Tibial nerve (tissue), 4 donors: Measurements from ENCODE around the gene LDLRAP1. TPM values are rescaled to one million over a fixed set of nuclear protein-coding genes. Genes with fewer than 3 reads are reported as not detected.

Experiments used
- DNase-seq, 2 donors: peaks; one replicate each; pipeline ENCODE4 v3.0.0-alpha.2; 2019; ENCODE audit warnings: low spot score in 2 of 2
- H3K27ac ChIP-seq, 4 donors: fragments of 200-600 bp; sonication (generic) in 3 of 4; one replicate each; pipeline ENCODE4 v1.5.1; 2017 to 2019; ENCODE audit warnings: mild to moderate bottlenecking in 1 of 4
- H3K27me3 ChIP-seq, 2 donors: fragments of 200-600 bp; sonication (generic) in 1 of 2; one replicate each; pipeline versions ENCODE4 v1.5.1 to v1.6.0; 2017 to 2019
- H3K36me3 ChIP-seq, 3 donors: fragments of 200-600 bp; sonication (generic); one replicate each; pipeline ENCODE4 v1.5.1; 2018 to 2019
- H3K4me1 ChIP-seq, 4 donors: fragments of 200-600 bp; sonication (generic) in 3 of 4; one replicate each; pipeline ENCODE4 v1.5.1; 2017 to 2019
- H3K4me3 ChIP-seq, 4 donors: fragments of 200-600 bp; sonication (generic) in 3 of 4; one replicate each; pipeline ENCODE4 v1.5.1; 2017 to 2019; ENCODE audit warnings: mild to moderate bottlenecking in 1 of 4, moderate library complexity in 1 of 4
- H3K9me3 ChIP-seq, 4 donors: fragments of 200-600 bp; sonication (generic) in 3 of 4; one replicate each; pipeline ENCODE4 v1.5.1; 2017 to 2019
- EP300 ChIP-seq, 2 donors: sonication (generic); formaldehyde crosslinking; IDR thresholded peaks; one replicate each; pipeline ENCODE4 v1.6.1; 2017; ENCODE audit warnings: antibody characterized with exemption in 2 of 2, mild to moderate bottlenecking in 1 of 2
- POLR2A ChIP-seq, 2 donors: fragments of 450-650 bp; IDR thresholded peaks; one replicate each; pipeline ENCODE4 v1.6.1; 2017; ENCODE audit warnings: antibody characterized with exemption in 2 of 2, mild to moderate bottlenecking in 2 of 2, moderate library complexity in 2 of 2
- WGBS, 2 donors: methylation state at CpG; one replicate each; pipeline ENCODE4 v1.1.5; 2018; 5-methylcytosine and 5-hydroxymethylcytosine counted together
- total RNA-seq, 4 donors: library from RNA; depleted of rRNA; stranded (reverse); fragments of >200 nt; gene quantifications; one replicate each; pipeline ENCODE4 v1.1.0, GENCODE V29; 2016
- TF ChIP-seq, protein P1 (sequence below), 5 experiments: fragments of 200-600 bp in 3 of 5; fragments of 450-650 bp in 2 of 5; sonication (generic) in 3 of 5; IDR thresholded peaks; one replicate each; pipeline ENCODE4 v1.5.1; 2016 to 2019; ENCODE audit warnings: antibody characterized with exemption in 5 of 5, mild to moderate bottlenecking in 3 of 5, moderate library complexity in 2 of 5

Gene LDLRAP1
- total RNA-seq, 4 donors from 2014 or later, result 10.9 to 28.5 (median 14.7) TPM

DNA sequence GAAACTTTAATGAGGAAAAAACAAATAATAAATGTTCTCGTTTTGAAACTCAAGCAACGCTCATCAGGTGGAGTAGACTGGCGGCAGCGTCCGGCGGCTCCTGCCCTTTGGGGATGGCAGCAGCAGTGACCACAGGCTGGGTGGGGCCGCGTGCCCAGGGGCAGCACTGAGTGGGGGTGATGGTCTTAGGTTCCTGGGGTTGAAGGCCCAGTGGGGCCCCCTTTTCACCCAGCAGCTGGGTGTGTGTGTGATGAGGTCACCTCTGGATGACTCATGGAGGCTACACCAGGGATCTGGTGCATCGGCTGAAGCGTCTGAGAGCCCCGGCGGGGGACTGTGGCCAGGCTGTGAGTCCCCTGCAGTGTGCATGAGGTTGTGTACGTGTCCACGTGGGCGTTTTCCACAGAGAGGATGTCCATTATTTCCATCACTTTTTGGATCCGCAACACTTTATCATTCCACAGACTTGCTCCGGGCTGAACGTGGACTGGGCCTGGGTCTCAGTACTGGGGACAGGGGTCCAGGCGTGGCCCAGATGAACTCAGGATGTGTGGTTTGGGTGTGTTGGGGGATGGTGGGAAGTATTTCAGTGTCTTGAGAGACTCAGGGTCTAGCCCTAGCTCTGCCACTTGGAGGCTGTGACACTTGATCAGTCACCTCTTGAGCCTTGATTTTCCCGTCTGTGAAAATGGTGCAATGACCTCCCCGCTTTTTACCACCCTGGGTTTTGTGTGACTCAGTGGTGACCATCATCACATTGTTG lies 25.6 kb downstream of the LDLRAP1 start:
- H3K4me3 ChIP-seq, result no peak overlapping the region
- H3K4me1 ChIP-seq, result peaks cover 0 to 64% (median 28%) of the 10 kb centered on the region in 4 donors
- DNase-seq, result peak in 1 of 2 donors; percentile 32
- WGBS, 2 donors, result 59 to 78% methylated on average over 15 to 21 of the region's 21 CpGs
- H3K9me3 ChIP-seq, result no peaks in the 10 kb centered on the region
- peak overlapping the region; percentile 63 to 91 (median 76) for H3K27ac ChIP-seq
- no peaks in the 10 kb centered on the region for H3K27me3 ChIP-seq
- H3K36me3 ChIP-seq, result peaks cover 0 to 8% (median 0%) of the 10 kb centered on the region in 3 donors
- TF ChIP-seq, protein P1, sequence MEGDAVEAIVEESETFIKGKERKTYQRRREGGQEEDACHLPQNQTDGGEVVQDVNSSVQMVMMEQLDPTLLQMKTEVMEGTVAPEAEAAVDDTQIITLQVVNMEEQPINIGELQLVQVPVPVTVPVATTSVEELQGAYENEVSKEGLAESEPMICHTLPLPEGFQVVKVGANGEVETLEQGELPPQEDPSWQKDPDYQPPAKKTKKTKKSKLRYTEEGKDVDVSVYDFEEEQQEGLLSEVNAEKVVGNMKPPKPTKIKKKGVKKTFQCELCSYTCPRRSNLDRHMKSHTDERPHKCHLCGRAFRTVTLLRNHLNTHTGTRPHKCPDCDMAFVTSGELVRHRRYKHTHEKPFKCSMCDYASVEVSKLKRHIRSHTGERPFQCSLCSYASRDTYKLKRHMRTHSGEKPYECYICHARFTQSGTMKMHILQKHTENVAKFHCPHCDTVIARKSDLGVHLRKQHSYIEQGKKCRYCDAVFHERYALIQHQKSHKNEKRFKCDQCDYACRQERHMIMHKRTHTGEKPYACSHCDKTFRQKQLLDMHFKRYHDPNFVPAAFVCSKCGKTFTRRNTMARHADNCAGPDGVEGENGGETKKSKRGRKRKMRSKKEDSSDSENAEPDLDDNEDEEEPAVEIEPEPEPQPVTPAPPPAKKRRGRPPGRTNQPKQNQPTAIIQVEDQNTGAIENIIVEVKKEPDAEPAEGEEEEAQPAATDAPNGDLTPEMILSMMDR (IDR thresholded peaks at IDR 0.05), result no peak
- peak in 1 of 2 donors; percentile 6 for TF ChIP-seq EP300 (IDR thresholded peaks at IDR 0.05)

DNA sequence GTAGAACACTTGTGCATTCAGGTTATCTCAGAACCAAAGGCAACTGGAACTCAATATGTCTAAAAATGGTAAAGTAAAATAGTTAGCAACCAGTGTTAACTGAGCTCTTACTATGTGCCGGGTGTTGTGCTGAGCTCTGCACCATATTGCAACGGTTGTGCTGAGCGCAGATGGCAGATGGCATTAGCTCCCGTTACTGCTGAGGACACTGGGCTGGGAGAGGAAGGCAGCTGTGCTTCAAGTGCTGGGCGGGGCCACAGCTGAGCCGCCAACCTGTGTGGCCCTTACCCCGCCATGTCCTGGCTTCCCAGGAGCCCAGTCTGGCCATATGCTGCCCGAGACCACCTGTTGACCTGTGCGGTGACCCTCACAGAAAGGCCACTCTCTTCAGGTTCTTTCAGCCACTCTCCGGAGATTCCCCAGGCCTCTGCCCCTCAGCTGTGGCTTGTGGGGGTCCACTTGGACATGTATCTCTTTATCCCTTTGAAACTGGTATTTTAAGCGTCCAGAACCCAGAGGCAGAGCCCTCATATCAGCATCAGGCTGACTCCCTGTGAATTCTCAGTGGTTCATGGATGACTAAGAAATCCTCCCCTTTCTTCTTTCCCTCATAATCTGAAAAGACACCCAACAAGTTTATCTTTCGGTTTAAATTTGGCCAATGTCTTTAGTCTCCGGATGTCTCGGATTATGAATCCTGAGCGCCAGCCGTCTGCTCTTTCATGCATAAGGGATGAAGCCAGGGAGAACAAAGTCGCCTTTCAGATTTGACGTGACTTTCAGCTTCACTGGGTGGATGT lies 26.4 kb downstream of the LDLRAP1 start:
- peak overlapping the region in 2 of 4 donors; percentile 80 to 91 for H3K27ac ChIP-seq
- no peak for DNase-seq
- peaks cover 0 to 58% (median 28%) of the 10 kb centered on the region in 4 donors for H3K4me1 ChIP-seq
- H3K4me3 ChIP-seq, result no peak overlapping the region
- no peaks in the 10 kb centered on the region for H3K27me3 ChIP-seq
- 71 to 73% methylated on average over 18 of the region's 18 CpGs for WGBS, 2 donors
- H3K36me3 ChIP-seq, result peaks cover 0 to 4% (median 0%) of the 10 kb centered on the region in 3 donors
- H3K9me3 ChIP-seq, result no peaks in the 10 kb centered on the region
- TF ChIP-seq POLR2A (IDR thresholded peaks at IDR 0.05) (no peak), EP300 (IDR thresholded peaks at IDR 0.05) (no peak)
- TF ChIP-seq, protein P1 (IDR thresholded peaks at IDR 0.05), result no peak

DNA sequence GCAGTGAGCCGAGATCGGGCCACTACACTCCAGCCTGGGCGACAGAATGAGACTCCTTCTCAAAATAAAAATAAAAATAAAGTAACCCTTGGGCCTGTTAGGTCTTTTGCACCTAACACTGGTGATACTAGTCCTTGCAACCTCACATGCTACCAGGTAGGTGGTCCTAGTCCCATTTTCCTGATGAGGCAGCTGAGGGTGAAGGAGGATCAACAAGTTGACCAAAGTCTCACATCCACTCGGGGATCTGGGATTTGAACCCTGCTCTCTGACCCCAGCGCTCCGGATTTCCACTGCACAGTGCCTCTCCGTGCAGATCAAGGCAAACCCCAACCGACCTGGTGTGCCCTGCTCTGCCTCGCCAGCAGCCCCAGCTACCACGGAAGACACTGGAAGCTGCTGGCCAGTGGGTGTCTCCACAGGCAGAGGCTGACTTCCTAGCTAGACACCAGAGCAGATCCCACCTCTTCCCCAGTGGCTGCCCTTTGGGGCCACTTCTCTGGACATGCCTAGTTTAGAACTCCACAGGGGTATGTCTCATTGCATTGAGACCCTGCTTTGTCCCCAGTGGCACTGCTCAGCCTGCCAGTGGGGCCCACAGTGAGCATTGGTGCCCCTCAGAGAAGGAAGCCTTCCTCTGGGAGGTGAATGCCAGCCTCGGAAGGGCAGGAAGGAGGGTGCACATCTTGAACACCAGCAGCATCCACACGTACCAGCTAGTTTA lies 27.6 kb downstream of the LDLRAP1 start:
- Histone ChIP-seq H3K4me1 (peaks cover 0 to 47% (median 28%) of the 10 kb centered on the region in 4 donors), H3K27me3 (no peaks in the 10 kb centered on the region), H3K4me3 (no peak overlapping the region), H3K9me3 (no peaks in the 10 kb centered on the region), H3K36me3 (no peaks in the 10 kb centered on the region), H3K27ac (no peak overlapping the region)
- no peak for TF ChIP-seq POLR2A (IDR thresholded peaks at IDR 0.05)
- TF ChIP-seq, protein P1 (IDR thresholded peaks at IDR 0.05), result no peak
- no peak for TF ChIP-seq EP300 (IDR thresholded peaks at IDR 0.05)
- no peak for DNase-seq
- WGBS, 2 donors, result 83% methylated on average over 10 to 12 of the region's 12 CpGs

DNA sequence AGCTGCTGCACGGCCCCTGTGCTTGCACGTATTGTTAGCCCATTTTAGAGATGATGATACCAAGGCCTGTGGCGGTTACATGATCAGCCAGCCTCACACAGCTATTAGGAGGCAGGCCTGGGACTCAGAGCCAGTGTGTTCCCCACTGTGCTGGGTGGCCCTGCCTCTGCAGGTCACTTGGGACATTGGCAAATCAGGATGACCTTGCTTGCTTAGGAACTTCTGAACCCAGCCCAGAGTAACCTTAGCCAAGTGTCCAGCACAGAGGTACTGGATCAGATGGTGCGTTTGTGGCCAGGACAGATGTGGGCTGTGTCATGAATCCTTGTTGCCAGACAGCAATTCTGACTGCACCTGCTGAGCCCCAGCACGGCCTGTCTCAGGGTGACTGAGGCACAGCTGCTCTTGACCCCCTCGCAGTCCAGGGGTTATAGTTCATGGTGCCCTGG lies 28.1 kb downstream of the LDLRAP1 start:
- H3K4me1 ChIP-seq, result peaks cover 0 to 41% (median 27%) of the 10 kb centered on the region in 4 donors
- no peak overlapping the region for H3K27ac ChIP-seq
- DNase-seq, result no peak
- H3K4me3 ChIP-seq, result no peak overlapping the region
- no peaks in the 10 kb centered on the region for H3K27me3 ChIP-seq
- no peaks in the 10 kb centered on the region for H3K9me3 ChIP-seq
- TF ChIP-seq, protein P1 (IDR thresholded peaks at IDR 0.05), result no peak
- TF ChIP-seq POLR2A (IDR thresholded peaks at IDR 0.05) (no peak), EP300 (IDR thresholded peaks at IDR 0.05) (no peak)
- no peaks in the 10 kb centered on the region for H3K36me3 ChIP-seq
- WGBS, 2 donors, result 60 to 80% methylated on average over 1 to 5 of the region's 6 CpGs
